NCI-H82 treated with DMSO at 0.1 percent for 48 hours (cell line): ENCODE data around the gene PVALB.

Experiments used
- DNase-seq: peaks from one replicate; lab custom pipeline; 2025; ENCODE audit not compliant: unreplicated experiment; lab: John Stamatoyannopoulos, UW

The PVALB gene, protein sequence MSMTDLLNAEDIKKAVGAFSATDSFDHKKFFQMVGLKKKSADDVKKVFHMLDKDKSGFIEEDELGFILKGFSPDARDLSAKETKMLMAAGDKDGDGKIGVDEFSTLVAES

DNA sequence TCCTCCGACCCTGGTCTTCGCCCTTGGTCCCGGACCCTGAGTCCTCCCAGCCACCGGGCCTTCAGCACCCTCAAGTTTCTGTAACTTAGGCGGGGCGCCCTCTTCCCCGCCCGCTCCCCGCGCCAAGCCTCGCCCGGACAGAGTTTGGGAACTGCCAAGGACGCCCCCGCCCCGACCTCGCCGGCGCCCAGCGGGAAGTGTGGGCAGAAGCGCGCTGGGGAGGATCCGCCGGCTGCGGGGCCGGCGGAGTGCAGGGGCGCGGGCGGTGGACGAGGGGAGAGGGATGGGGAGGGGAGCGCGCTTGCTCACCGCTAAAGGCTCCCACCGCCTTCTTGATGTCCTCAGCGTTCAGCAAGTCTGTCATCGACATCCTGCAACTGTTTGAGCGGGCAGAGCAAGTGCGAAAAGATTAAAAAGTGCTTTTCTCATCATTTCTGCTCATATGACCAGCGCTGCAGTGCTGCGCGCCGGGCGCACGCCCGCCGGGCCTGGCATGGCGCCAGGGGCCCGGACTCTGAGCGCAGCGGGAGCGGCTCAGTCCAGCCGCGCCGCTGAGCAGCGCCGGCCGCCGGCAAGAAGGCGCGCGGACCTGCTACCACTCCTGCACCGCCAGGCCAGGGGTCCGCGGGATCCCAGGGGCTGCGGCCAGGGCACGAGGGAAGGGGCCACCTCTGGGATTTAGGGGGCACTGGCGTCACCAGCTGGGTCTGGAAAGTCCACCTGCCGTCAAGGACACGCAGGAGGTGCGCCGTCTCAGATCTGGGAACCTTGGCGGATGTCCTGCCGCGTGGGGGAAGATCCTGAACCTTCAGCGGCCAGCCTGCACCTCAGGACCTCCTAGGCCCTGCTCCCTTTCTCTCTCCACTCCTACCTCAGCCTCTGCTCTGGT is at the start of gene PVALB:
PVALB (minus strand) TSS at position 400 of the 889 bp plus-strand sequence; CDS start at position 370, 30 bp downstream.
- DNase-seq, result no peak

DNA sequence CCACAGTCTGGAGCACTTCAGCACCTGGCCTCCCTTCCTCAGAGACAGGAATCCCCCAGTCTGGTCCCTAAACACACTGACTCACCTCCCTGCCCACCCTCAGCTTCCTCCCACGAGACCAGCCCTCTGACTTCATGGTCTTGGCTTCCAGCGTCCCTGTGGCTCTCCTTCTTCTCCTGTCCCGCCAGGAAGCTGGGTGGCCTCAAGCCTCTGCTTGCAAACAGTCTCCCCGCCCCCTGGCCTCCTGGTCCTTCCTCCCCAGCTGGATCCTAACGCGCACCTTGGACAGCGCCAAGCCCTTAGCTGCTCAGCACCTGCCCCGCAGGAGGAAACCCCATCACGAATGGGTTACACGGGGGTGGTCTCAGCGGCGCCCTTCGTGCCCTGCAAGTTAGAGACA is 48.5 kb upstream of the PVALB start:
- DNase-seq, result no peak

DNA sequence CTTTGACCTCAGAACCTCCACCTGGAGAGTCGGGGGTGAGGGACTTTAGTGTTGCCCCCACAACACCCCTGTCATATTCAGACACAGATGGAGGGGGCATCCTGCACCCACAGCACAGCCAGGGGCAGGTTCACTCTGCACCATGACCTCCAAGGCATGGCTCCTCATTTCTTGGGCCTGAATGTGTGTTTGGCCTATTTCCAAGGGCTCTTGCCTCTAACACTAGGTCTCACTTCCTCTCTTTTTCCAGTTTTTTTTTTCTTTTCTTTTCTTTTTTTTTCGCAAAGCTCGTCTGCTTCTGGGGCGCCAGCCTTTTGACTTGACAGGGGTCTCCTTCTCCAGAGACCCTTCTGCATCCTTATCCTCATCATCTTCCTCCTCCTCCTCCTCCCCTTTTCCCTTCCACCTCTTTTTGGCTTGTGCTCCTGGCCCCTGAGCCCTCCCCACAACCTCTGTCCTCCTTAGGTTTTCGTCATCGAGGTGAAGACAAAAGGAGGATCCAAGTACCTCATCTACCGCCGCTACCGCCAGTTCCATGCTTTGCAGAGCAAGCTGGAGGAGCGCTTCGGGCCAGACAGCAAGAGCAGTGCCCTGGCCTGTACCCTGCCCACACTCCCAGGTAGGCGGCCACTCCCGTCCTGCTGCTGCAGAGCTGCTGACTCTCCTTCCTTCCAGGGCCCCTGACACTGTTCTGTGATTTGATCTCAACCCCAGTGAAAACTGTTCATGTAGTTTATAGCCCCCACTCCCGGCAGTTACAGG is 47.8 kb upstream of the PVALB start:
- no peak for DNase-seq

DNA sequence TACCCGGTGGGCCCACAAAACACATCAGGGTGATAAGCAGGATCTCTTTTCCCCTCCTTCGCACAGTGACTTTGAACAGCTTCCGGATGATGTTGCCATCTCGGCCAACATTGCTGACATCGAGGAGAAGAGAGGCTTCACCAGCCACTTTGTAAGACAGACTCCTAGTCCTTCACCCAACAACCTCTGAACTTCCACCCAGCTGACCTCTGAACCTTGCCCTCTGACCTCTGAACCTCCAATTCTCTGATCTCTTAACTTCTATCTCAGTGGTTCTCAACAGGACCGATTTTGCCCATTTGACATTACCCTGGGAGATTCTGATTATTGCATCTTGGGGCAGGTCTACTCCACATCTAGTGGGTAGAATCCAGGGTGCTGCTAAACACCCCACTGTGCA is 47.1 kb upstream of the PVALB start:
- DNase-seq, result no peak

DNA sequence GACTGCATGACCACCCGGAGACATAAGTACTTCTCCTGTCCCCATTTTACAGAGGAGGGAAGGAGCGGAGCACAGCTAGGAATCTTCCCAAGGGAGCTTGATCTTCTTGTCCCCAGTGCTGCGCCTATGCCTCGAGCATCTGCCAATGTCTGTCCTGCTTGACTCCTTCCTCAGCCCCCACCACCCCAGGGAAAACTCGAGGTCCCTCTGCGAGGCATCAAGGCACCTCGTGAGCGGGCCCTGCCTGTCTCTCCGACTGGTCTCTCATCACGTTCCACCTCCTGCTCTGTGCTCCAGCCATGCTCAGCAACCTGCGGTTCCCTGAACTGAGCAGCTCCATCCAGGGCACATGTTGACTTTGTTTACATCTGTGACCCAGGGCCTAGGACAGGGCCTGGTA is 46.4 kb upstream of the PVALB start:
- DNase-seq, result no peak

DNA sequence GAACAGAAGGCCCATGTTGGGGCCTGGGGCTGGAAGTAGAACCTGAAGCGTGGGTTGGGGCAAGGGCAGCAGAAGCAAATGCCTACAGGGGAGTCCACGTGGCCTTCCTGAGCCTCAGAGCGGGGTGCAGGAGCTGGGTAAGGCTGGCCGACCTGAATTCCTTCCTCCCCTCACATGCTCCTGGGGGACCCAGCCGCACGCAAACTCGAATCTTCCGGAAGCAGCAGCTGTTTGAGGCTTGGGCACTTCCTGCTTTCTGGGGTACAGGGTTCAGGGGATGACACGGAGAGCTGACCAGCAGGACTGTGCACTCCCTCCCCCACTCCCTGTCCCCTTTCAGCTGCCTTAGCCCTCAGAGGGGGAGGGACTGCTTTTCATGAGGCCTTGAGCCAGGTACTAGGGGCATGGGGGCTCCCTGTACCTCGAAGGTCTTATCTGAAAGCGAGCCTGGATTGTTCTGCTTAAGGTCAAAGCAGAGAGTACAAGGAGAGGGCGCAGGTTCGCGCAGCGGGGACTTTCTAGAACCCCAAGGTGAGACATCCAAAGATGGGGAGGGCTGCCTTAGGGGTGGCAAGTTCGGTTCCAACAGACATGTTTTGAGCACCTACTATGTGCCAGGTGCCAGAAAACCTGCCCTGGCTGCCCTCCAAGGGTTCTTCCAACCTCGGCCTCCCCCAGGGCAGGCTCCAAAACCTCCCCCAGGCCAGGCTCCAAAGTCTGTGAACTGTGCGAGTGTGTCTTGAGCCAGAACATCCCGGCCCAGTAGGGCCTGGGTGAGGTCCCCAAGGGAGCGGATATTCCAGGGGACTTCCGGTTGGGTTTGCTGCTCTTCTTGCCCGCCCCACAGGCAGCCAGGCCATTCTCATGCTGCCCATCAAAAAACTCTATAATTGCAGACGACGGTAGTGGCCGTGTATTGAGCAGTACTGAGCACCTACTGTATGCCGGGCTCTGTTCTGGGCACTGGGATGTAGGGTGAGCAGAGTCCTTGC is 45.7 kb upstream of the PVALB start:
- no peak for DNase-seq

DNA sequence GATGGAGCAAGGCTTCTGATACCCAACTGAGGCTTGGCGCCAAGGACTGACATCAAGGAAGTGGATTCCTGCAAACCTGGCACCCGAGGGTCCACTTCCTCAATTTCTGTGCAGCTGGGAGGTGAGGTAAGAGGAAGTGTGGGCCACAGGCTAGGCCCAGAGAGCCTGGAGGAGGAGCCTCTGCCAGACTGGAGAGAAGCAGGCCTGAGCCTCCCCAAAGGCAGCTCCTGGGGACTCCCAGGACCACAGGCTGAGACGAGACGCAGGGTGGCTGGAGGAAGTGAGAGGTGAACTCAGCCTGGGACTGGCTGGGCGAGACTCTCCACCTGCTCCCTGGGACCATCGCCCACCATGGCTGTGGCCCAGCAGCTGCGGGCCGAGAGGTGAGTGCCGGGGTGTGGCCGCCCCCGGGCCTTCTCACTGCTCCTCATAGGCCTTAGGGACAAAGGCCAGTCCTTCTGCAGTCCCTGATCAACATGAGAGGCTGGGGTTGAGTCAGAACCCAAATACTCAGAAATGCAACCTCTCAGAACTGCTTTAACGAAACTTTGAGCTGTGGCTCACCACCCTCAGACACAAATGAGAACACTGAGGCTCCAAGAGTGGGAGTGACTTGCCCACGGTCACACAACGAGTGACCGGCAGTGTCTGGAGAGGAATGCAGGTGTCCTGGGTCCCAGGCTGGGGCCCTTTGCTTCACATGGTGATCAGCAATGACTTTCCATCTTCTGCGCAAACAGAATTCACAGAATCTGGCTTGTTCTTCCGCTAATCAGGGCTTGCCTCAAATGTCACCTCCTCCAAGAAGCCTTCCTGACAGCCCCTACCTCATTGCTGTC is 44.2 kb upstream of the PVALB start, which contains the start of gene NCF4:
NCF4 (plus strand) TSS at position 186 of the 839 bp plus-strand sequence; CDS start at position 352, 166 bp downstream.
- no peak for DNase-seq

DNA sequence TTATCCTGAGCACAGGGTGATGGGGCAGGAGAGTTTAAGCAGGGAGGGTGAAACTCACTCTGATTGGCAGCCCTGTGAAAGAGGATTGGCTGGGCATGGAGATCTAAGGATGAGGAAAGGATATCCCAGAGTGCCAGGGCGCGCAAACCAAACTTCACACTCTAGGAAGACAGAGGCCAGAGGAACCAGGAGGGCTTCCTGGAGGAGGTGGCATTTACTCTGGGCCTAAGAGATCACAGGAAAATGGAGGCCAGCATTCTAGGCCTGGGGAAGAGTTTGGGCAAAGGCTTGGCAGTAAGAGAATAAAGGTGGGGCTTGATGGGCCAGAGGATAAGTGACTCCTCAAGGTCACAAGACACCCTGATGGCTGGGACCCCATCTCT is 43.6 kb upstream of the PVALB start:
- DNase-seq, result no peak

DNA sequence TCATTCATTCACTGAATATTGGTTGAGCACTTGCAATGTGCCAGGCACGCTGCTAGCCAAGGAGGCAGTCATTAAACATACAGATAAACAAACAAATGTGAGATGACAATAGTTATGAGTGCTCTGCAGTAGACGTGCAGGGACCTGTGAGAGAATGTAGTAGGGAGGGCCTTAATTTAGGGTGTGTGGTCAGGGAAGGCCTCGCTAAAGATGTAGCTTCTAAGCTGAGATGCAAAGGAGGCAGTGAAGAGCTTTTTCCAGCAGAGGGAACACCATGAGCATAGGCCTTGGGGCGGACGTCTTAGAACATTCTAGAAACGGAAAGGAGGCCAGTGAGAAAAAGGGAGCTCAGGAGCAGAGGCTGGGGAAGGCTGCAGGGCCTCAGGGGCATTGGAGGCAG is 43.2 kb upstream of the PVALB start:
- no peak for DNase-seq

DNA sequence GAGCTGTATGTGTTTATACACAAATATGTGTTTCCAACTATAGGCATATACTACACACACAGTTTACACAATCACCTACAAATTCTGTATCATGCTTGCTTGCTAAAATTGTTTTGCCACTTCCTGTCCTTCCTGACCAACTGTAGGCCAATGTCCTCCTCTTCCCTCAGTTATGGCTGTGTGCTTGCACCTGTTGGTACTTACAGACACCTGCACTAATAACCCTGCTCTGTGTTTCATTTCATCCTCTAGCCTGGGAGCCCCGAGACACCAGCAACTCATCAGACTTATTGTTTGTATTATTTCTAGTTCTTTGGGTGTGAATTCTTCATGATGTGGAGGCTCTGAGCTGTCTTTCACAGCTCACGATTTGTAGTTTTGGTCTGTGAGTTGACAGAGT is 42.1 kb upstream of the PVALB start:
- no peak for DNase-seq

DNA sequence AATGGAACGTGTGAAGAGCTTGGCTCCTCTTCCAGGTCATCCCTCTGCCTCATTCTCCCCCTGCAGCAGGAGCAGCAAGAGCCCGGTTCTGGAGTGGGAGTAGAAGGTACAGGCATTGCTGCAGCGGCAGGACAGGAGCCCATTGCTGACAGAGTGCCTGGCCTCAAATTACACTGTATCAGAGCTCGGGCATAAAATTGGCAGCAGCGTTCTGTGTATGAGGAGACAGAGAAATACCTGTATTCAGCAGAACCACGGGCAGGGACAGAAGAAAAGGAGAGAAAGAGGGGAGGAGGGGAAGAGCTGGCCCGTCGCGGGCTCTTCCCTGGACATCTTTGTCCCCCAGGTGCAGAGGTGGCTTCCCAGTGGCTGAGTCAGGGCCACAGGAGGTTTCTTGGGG is 41.3 kb upstream of the PVALB start:
- no peak for DNase-seq

DNA sequence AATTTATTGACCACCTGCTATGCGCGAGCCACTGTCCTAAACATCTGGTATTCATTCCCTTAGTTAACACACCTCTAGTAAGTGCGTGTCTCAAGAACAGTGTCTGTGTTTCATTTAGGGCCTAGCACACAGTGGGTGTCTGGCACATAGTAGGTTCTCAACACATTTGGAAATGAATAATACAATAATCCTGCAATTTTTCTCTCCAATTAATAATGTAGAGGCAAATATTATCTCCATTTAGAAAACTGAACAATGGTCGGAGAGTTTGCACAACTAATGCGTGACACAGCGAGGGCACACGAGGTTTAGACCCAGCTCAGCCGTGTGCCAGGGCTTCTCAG is 39.9 kb upstream of the PVALB start:
- DNase-seq, result no peak

DNA sequence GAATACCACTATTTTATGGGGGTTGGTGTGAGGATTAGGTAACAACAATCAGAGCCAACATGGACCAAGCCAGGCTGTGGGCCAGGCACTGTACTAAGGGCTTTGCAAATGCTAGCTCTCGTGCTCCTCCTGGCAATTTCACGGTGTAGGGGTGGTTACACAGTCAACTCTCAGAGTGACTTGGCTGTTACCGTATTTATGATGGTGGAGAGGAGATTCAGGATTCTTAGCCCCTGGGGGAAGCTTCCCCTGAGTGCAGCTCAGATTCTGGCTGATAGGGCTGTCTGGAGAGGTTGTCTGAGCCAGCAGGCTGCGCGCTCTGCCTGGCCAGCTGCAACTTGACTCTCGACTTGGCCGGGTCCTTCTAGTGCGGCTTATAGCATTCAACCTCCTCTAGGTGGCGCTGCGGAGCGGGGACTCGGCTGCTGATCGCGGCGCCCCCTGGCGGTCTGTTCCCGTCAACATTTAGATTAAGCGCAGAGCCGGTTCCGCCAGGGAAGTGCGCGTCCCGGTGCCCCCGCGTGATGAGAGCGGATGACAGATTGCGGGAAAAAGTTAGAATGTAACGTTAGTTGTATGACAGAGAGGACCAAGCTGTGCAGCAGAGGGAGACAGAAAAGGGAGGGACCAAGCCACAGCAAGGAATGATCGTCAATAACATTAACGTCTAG is 39.4 kb upstream of the PVALB start:
- peak; percentile 45 for DNase-seq

DNA sequence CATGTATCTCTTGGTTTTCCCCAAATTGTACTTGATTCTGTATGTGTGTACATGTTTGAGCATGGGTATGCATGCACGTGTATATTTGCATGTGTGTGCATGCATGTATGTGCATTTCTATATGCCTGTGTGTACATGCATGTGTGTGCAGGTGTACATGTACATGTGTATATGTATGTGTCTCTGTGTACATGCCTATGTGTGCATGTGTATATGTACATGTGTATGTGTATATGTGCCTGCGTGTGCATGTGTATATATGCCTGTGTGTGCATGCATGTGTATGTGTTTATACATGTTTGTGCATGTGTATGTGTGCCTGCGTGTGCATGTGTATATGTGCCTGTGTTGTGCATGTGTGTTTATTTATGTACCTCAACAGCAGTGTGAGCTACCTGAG is 38.6 kb upstream of the PVALB start:
- DNase-seq, result no peak

DNA sequence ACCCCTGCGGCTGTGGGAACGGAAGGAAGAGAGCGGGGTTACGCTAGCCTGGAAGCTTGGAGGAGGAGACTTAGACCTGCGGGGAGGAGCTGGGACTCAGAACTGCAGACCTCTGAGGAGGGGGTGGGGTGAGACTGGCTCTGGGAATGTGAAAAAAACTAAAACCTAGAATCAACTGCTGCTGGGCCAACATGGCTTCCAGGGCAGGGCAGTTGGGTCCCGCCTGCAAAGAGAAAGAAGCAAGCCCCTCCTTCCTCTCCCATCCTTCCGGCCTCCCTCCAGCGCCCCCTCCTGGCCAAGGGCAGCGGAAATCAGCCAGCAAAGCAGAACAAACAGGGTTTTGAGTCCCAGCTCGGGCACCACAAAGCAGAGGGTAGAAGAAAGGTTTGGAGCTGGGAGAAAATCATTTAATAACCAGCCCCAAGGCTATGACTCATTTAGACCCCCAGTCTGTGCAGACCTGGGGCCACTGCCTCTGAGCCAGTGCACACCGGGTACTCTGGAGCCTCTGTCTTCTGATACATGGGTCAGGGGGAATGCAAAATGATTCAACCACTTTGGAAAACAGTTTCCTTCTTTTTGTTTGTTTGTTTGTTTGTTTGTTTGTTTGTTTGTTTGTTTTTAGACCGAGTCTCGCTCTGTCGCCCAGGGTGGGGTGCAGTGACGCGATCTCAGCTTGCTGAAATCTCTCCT is 36.7 kb upstream of the PVALB start:
- DNase-seq, result no peak

DNA sequence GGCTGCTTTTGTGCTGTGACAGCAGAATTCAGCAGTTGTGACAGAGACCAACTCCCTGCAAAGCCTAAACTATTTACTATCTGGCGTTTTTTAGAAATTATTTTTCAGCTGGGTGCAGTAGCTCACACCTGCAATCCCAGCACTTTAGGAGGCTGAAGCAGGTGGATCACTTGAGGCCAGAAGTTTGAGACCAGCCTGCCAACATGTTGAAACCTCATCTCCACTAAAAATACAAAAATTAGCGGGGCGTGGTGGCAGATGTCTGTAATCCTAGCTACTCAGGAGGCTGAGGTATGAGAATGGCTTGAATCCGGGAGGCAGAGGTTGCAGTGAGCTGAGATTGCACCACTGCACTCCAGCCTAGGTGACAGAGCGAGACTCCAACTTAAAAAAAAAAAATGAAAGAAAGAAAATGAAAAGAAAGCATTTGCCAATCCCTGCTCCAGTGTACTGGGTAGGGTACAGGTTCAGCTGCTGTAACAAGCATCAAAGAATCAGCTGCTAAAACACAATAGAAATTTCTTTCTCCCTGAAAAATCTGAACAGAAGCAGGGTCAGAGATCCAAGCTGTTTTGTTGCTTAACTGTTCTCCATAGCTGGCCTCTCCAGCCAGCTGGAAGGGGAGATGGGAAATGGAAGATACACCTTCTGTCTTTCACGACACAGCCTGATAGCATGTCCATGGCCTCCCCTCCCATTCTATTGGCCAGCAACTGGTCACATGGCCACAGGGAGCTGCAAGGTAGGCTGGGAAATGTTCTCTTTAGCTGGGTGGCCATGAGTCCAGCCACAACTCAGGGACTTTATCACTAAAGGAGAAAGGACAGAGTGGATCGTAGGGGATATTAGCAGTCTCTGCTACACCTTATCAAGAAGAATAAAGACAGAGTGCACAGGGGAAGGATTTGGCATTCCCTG is 35.5 kb upstream of the PVALB start:
- no peak for DNase-seq

DNA sequence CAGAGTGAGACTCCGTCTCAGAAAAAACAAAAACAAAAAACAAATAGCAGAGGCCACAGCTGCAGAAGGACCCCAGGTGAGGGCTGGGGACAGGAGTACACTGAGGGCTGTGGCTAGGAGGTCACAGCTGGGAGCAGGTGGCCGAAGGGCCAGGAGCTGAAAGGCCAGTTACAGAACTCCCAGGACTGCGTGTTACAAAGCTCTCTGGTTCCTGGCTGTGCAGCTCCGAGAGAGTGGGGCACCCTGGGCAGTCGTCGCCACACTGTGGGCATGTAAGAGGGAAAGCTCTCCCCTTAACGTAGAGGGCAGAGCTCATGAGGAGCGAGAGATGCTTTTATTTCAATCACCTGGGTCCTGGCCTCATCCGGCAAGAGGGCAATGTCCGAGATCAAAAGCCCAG is 33.8 kb upstream of the PVALB start:
- DNase-seq, result no peak

DNA sequence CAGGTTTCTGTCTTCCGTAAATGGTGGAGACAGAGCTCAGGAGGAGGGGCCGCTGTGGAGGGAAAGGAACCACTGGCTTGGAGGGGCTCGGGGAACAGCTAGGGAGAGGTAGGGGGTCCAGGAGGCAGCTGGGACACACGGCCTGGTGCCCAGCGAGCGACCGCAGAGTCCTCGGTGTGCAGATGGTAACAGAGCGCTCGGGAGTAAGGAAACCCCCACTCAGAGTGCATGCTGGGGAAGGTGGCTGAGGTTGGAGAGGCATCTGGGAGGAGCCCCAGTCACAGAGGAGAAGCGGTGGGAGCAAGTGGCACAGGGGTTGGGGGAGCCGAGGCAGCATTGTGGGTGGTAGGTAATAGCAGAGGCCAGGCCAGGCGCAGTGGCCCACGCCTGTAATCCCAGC is 33.2 kb upstream of the PVALB start:
- DNase-seq, result no peak
